Measurements from ENCODE around the gene TOP2A.

Gene TOP2A

DNA sequence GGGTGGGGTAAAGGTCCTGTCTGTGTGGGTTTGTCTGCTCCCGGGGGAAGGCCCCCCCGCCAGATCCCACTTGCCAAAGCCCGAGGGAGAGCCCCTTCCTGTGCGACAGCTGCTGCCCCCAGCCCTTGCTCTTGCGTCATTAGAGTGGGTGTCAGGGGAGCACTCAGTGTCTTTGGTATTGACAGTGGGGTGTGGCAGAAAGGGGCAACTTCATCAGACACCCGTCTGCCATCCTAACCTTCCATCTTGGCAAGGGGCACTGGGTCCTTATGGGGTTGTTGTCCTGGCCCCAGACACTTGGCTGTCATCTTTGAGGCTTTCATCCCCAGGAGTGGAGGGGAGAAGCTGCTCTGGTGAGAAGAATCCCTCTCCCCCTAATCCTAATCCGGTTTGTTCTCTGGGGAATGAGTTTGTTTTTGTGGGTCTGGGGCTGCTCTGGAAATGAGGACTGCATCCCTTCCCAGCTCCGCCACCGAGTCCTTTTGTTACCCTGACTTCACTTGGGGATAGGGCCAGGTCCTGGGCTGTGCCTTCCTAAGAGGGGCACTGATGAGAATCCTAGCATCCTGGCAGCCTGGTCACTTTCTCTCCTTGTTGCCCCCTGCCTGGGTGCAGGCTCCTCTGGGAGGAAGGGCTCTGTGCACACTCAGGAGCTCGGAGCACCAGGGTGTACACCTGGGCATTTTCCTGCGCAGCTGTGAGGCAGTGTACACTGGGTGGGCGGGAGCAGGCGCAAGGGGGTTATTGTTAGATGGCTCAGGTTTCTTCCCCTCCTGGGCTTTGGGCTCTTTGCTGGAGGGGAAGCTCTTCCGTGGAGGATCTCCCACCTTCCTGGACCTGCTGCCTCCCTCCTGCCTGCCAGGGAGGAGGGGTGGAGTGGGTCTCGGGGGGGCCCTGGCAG is 74.2 kb downstream of the TOP2A start:
- H3K4me3 Mint-ChIP-seq = peak overlapping the region; percentile 64
- no peaks in the 10 kb centered on the region for H3K9me3 Mint-ChIP-seq
- DNase-seq = no peak
- H3K4me1 Mint-ChIP-seq = peaks cover 84% of the 10 kb centered on the region
- H3K27ac Mint-ChIP-seq = peak overlapping the region; percentile 52
- no peaks in the 10 kb centered on the region for H3K27me3 Mint-ChIP-seq
- H3K36me3 Mint-ChIP-seq = peaks cover 28% of the 10 kb centered on the region
- CTCF ChIA-PET = interaction anchor here (0.6 to 3.6 kb wide), 7 partner anchors 8 to 190 kb away, joined by 3 to 13 read pairs (median 4); no protein-coding TSS in a partner anchor

DNA sequence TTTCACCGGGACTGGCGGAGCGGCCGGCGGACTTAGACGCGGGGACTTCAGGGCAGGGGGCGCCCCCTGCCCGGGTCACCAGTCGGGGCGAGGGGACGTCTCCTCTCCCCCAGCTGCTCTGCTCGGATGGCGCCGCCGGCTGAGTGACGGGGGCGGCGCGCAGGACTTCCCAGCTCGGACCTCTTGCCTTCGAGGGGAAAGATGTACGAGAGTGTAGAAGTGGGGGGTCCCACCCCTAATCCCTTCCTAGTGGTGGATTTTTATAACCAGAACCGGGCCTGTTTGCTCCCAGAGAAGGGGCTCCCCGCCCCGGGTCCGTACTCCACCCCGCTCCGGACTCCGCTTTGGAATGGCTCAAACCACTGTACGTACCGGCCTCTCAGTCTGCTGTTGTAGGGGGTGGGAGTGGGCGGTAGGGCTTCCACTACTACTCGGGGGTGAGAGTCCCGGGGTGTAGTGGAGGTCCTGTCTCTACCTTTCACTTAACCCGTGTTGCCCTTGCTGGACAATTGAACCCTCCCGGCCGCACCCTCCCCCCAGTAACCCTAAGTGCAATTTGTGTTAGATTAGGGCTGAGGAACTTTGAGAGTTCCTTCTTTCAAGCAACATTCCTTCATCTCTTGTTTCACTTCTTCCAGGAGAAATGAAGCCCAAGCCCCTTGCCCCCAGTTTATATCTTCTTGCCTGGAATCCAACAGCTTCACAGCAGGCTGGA is 75.0 kb downstream of the TOP2A start:
- DNase-seq = no peak
- H3K36me3 Mint-ChIP-seq = peaks cover 33% of the 10 kb centered on the region
- H3K27ac Mint-ChIP-seq = peak overlapping the region; percentile 5
- peak overlapping the region; percentile 64 for H3K4me3 Mint-ChIP-seq
- peaks cover 4% of the 10 kb centered on the region for H3K9me3 Mint-ChIP-seq
- H3K4me1 Mint-ChIP-seq = peaks cover 84% of the 10 kb centered on the region
- CTCF ChIA-PET = interaction anchor here (1.0 to 3.6 kb wide), 3 partner anchors 9 to 40 kb away, joined by 3 to 13 read pairs (median 8); no protein-coding TSS in a partner anchor
- H3K27me3 Mint-ChIP-seq = no peaks in the 10 kb centered on the region

DNA sequence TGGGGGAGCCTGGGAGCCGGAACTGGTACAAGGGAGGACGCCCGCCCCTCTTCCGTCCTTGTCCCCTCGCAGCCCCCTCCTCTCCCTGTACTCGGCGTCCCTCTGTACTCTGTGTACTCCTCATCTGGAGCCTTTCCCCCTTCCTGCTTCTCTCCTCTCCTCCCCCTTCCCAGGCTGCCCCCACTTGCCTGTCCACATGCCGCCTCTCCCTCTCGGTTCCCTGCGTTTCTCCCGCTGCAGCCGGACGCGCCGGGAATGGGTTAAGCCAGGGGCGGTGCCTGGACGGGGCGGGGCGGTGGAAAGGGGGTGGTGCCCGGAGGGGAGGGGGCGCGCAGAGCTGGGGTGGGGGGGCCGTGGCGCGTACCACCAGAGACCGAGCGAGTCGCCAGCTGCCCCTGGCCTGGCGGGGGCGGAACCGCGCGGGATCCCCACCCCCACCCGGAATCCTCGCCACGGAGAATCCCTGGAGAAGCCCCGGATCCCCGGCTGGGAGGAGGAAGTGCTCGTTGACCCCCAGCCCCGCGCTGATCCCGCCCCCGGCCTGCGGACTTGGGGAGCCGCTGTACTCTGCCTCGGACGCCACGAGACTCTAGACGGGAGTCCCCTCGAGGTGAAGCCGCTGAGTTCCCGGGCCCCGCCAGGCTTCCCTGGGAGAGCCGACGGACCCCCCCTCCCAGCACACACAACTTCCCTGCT is 75.7 kb downstream of the TOP2A start:
- peaks cover 5% of the 10 kb centered on the region for H3K9me3 Mint-ChIP-seq
- peaks cover 84% of the 10 kb centered on the region for H3K4me1 Mint-ChIP-seq
- H3K36me3 Mint-ChIP-seq = peaks cover 40% of the 10 kb centered on the region
- no peaks in the 10 kb centered on the region for H3K27me3 Mint-ChIP-seq
- DNase-seq = peak; percentile 60
- CTCF ChIA-PET = interaction anchor here (1.3 to 2.9 kb wide), 4 partner anchors 16 to 36 kb away, joined by 4 to 20 read pairs (median 6); no protein-coding TSS in a partner anchor
- H3K4me3 Mint-ChIP-seq = peak overlapping the region; percentile 64
- H3K27ac Mint-ChIP-seq = peak overlapping the region; percentile 79

DNA sequence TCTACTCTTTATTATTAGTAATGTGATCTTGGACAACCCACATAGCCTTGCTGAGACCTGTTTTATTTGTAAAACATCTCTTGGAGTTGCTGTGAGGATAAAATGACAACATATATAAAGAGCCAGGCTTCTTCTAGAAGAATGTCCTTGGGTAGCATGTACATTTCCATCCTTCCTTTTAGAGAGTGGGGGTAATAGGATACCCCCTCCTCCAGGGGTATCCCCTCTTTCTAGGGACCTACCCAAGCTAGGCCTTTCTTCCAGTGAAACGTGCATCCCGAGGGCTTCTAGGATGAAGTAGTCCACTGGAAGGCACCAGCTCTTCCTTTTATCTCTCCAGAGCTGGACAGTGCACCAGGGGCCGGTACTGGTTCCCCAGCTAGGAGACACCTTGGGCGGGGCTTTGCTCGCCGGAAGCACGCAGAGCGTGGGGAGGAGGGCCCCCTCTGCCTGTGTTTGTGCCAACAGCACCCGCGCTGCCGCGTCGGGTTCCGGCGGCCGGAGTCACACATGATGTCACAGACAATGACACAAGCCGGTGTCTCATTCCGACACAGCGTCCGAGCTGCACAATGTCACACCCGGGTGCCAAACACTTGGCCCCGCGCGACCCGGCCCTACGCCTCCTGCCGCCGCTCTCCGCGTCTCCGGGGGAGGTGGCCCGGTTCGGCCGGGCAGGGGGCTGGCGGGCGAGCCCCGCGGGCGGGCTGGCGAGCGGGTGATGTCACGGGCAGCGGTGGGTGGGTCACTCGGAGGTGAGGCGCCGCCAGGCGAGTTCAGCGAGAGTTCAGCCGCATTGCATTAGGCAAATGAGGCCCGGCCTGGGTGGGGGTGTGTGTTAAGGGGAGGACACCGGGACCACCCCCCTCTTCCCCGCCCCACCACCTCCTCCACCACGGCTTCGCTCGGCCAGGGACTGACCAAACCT is 76.6 kb downstream of the TOP2A start:
- H3K4me1 Mint-ChIP-seq = peaks cover 80% of the 10 kb centered on the region
- H3K27me3 Mint-ChIP-seq = no peaks in the 10 kb centered on the region
- H3K4me3 Mint-ChIP-seq = peak overlapping the region; percentile 66
- CTCF ChIA-PET = interaction anchor here (0.6 to 2.9 kb wide), 11 partner anchors 15 to 37 kb away, joined by 3 to 20 read pairs (median 4); no protein-coding TSS in a partner anchor
- peak overlapping the region; percentile 88 for H3K27ac Mint-ChIP-seq
- peak; percentile 91 for DNase-seq
- H3K9me3 Mint-ChIP-seq = peaks cover 5% of the 10 kb centered on the region
- H3K36me3 Mint-ChIP-seq = peaks cover 46% of the 10 kb centered on the region

DNA sequence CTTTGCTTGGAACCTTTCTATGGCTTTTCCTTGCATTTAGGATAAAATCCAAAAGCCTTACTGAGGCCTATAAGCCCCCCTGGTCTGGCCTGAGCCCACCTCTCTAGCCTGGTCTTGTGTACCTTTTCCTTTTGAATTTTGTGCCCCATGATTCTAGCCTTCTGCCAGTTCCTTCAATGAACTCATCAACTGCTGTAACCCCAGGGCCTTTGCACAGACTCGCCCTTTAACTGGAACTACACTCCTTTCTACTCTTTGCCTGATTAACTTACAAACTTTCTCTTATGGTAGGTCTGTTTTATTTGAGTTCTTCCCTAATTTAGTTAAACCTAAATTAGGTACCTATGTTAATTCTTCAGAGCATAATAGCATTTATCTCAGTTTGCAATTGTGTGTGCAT is 77.4 kb downstream of the TOP2A start:
- peaks cover 5% of the 10 kb centered on the region for H3K9me3 Mint-ChIP-seq
- no peaks in the 10 kb centered on the region for H3K27me3 Mint-ChIP-seq
- CTCF ChIA-PET = interaction anchor here (1.0 to 2.9 kb wide), 9 partner anchors 14 to 36 kb away, joined by 3 to 20 read pairs (median 4); no protein-coding TSS in a partner anchor
- no peak for DNase-seq
- peaks cover 46% of the 10 kb centered on the region for H3K36me3 Mint-ChIP-seq
- H3K27ac Mint-ChIP-seq = peak overlapping the region; percentile 88
- H3K4me1 Mint-ChIP-seq = peaks cover 75% of the 10 kb centered on the region
- no peak overlapping the region for H3K4me3 Mint-ChIP-seq

DNA sequence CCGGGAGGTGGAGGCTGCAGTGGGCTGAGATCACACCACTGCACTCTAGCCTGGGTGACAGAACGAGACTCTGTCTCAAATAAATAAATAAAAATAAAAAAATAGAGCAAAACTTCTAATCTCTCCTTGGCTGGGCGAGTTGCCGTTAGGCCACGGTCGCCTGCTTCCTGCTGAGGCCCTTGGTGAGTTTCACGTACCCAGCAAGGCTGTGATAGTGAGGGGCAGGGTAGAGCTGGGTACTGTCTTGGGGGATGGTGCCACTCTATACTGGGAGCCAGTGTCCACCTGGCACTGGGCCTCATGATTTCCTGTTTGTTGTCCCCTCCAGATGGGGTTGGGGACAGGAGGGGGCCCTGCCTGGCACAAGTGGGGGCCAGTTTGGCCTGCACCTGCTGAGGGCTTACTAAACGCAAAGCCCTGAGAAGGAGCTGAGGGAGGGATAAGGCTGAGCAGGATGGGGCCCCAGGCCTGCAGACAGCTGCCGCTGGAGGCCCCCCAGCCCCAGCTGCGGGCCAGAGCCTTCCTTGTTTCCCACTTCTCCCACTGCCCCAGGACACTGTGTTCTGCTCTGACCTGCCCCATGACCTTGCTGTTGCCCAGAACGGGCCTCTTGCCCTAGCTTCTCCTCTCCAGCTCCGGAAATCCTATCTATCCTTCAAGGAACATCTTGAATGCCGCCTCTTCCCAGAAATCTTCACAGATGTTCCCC is 78.6 kb downstream of the TOP2A start:
- H3K9me3 Mint-ChIP-seq = peaks cover 5% of the 10 kb centered on the region
- CTCF ChIA-PET = interaction anchor here (0.7 to 2.9 kb wide), 5 partner anchors 11 to 36 kb away, joined by 3 to 20 read pairs (median 4); no protein-coding TSS in a partner anchor
- peaks cover 75% of the 10 kb centered on the region for H3K4me1 Mint-ChIP-seq
- H3K27ac Mint-ChIP-seq = peak overlapping the region; percentile 57
- no peaks in the 10 kb centered on the region for H3K27me3 Mint-ChIP-seq
- DNase-seq = no peak
- no peak overlapping the region for H3K4me3 Mint-ChIP-seq
- H3K36me3 Mint-ChIP-seq = peaks cover 57% of the 10 kb centered on the region
